HUES64 (cell line): ENCODE measurements around the gene PLAAT2.
A peak's percentile ranks its signal among the peaks of the same experiment; 100 is the strongest.

Experiments
- H3K27ac ChIP-seq: 2 replicates; pipeline ENCODE4 v1.7.0; 2013; ENCODE audit warnings: low read depth, low read length, inconsistent platforms
- H3K27me3 ChIP-seq: 2 replicates; pipeline ENCODE4 v1.6.1; 2013; ENCODE audit warnings: mild to moderate bottlenecking, low read length; ENCODE audit not compliant: insufficient read depth
- H3K36me3 ChIP-seq: 2 replicates; pipeline ENCODE4 v1.6.1; 2013; ENCODE audit warnings: mild to moderate bottlenecking, low read length; ENCODE audit not compliant: insufficient read depth
- H3K4me1 ChIP-seq: 2 replicates; pipeline ENCODE4 v1.6.1; 2013; ENCODE audit warnings: mild to moderate bottlenecking, low read length, moderate library complexity; ENCODE audit not compliant: insufficient read depth
- H3K4me3 ChIP-seq: 2 replicates; pipeline ENCODE4 v1.5.1; 2013; ENCODE audit warnings: mild to moderate bottlenecking, low read length, moderate library complexity
- H3K9ac ChIP-seq: 2 replicates; pipeline ENCODE4 v1.6.1; 2013; ENCODE audit warnings: mild to moderate bottlenecking, low read depth, low read length
- H3K9me3 ChIP-seq: 2 replicates; pipeline ENCODE4 v1.6.1; 2013; ENCODE audit warnings: low read depth, low read length; ENCODE audit not compliant: insufficient read depth
- WGBS: fragments of 150-250, 120-280 bp; methylation state at CpG from one replicate; pipeline ENCODE4 v1.1.7; 2013; ENCODE audit warnings: missing lambda C conversion rate; 5-methylcytosine and 5-hydroxymethylcytosine counted together

The PLAAT2 gene

DNA sequence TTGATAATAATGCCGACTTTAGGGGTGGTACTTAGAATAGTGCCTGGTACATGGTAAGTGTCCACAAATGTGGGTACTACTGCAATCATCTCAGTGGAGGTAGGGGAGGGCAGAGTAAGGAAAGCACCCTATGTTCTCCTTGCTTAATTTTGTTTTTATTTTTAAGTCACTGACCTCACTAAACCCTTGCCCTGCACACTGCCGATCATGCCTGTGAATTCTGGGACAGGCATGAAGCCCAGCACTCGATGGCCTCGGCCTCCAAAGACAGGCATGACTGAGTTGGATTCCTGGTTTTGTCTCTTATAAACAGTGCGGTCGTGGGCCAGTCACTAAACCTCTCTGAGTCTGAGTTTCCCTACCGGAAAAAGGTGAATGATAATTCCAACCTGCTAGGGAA, 50.4 kb downstream of the PLAAT2 start:
- Histone ChIP-seq H3K36me3 (no peaks in the 10 kb centered on the region), H3K27me3 (no peaks in the 10 kb centered on the region), H3K9me3 (no peaks in the 10 kb centered on the region), H3K4me1 (peaks cover 11% of the 10 kb centered on the region; the same call in 1 of the 2 replicates), H3K9ac (no peak overlapping the region), H3K4me3 (no peak overlapping the region), H3K27ac (no peak overlapping the region)
- WGBS: 93% methylated on average over 7 of the region's 7 CpGs

GRCh38 chr11:63511048-63511748, 52.0 kb downstream of the PLAAT2 start:
- H3K9ac ChIP-seq: no peak overlapping the region
- WGBS: 85% methylated on average over 11 of the region's 11 CpGs
- 0 out of 2 replicates have a peak overlapping the region, but pooled peaks have one; percentile 13 for H3K27ac ChIP-seq

DNA sequence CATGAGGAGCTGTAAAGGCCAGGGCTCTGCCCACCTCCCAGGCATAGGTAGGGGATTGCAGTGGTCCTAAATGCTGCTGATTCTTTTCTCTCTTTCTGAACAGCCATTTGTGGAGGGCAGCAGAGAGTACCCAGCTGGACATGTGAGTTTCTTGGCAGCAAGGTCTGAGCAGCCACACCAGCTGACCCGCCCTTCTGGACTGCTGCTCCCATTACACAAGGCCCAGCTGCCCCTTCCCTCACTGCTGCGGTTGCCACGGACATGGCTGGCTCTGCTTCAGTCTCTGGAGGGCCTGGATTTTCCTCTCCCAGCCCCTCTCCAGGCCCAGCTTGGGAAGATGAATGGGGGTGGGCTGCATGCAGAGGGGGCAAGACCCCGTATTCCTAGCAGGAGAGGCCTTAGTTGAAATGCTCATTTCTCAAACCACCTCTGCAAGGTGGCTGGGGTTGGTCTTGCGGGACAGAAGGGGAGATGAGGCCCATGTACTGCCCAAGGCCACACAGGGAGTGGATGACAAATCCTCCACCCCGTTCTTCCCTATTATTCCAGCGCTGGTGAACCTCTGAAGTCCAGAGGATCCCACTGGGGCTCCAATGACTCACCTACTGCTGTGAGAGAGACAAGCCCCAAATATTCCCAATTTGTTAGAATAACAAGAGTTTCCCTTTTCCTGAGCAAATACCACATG, 52.7 kb downstream of the PLAAT2 start:
- H3K36me3 ChIP-seq: no peaks in the 10 kb centered on the region
- H3K9ac ChIP-seq: no peak overlapping the region
- no peaks in the 10 kb centered on the region for H3K9me3 ChIP-seq
- H3K4me1 ChIP-seq: peaks cover 20% of the 10 kb centered on the region
- 66% methylated on average over 7 of the region's 7 CpGs for WGBS
- H3K4me3 ChIP-seq: no peak overlapping the region
- H3K27ac ChIP-seq: no peak overlapping the region
- H3K27me3 ChIP-seq: no peaks in the 10 kb centered on the region

More at GRCh38 chr11:63511048-63511748, 52.0 kb downstream of the PLAAT2 start:
- Histone ChIP-seq H3K4me1 (peaks cover 17% of the 10 kb centered on the region), H3K27me3 (no peaks in the 10 kb centered on the region), H3K9me3 (no peaks in the 10 kb centered on the region), H3K4me3 (no peak overlapping the region), H3K36me3 (no peaks in the 10 kb centered on the region)

DNA sequence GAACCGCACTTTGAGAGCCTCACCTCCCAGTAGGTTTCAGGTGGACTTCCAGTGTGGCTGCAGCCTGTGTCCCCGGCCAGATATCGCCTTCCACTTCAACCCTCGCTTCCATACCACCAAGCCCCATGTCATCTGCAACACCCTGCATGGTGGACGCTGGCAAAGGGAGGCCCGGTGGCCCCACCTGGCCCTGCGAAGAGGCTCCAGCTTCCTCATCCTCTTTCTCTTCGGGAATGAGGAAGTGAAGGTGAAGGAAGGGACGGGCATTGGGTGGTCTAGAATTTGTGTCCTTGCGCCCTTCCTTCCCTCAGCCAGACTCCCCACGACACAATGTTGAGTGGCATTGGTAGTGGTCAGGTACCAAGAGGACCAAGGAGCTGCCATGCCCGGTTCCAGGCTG, 54.4 kb downstream of the PLAAT2 start:
- Histone ChIP-seq H3K36me3 (no peaks in the 10 kb centered on the region), H3K27ac (no peak overlapping the region), H3K4me1 (peaks cover 26% of the 10 kb centered on the region), H3K27me3 (no peaks in the 10 kb centered on the region), H3K9me3 (no peaks in the 10 kb centered on the region), H3K4me3 (no peak overlapping the region), H3K9ac (no peak overlapping the region)
- WGBS: 93% methylated on average over 12 of the region's 12 CpGs

DNA sequence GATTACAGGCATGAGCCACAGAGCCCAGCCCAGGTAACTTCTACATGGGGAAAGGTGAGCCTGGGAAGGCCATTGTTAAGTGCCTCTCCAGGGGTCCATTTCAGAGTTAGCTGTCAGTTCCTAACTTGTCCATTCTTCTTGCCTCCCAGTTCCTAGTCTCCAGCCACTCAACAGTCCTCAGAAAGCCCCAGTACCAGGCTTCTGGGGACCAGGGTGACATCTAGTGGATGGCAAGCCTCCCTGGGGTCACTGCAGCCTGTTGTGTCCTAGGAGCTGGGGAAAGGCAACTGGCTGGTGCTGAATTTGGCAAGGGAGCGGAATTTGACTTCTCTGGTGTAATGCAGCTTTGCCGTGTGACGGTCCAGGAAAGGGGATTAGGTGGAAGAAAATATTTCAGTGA, 55.2 kb downstream of the PLAAT2 start:
- WGBS: 69% methylated on average over 3 of the region's 3 CpGs
- H3K4me1 ChIP-seq: peaks cover 31% of the 10 kb centered on the region

DNA sequence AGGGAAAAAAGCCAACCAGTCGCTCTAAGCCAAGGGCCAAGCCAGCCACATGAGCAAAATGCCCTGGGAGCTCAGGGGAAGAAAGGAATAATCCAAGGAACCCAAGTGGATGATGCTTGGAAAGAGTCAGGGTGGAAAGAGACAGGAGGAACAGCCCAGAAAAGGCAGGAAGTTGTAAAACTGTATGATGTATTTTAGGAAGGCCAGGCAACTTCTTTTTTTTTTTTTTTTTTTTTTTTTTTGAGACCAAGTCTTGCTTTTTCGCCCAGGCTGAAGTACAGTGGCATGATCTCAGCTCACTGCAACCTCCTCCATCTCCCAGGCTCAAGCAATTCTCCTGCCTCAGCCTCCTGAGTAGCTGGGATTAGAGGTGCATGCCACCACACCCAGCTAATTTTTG, 55.7 kb downstream of the PLAAT2 start:
- Histone ChIP-seq H3K4me1 (peaks cover 34% of the 10 kb centered on the region), H3K9me3 (no peaks in the 10 kb centered on the region), H3K4me3 (no peak overlapping the region), H3K9ac (no peak overlapping the region), H3K27me3 (no peaks in the 10 kb centered on the region), H3K36me3 (no peaks in the 10 kb centered on the region), H3K27ac (no peak overlapping the region)
- 89% methylated on average over 2 of the region's 2 CpGs for WGBS

More for the DNA sequence above, 55.2 kb downstream of the PLAAT2 start:
- no peak overlapping the region for H3K4me3 ChIP-seq
- H3K36me3 ChIP-seq: no peaks in the 10 kb centered on the region
- H3K27ac ChIP-seq: no peak overlapping the region
- H3K9ac ChIP-seq: no peak overlapping the region
- H3K27me3 ChIP-seq: no peaks in the 10 kb centered on the region
- no peaks in the 10 kb centered on the region for H3K9me3 ChIP-seq

DNA sequence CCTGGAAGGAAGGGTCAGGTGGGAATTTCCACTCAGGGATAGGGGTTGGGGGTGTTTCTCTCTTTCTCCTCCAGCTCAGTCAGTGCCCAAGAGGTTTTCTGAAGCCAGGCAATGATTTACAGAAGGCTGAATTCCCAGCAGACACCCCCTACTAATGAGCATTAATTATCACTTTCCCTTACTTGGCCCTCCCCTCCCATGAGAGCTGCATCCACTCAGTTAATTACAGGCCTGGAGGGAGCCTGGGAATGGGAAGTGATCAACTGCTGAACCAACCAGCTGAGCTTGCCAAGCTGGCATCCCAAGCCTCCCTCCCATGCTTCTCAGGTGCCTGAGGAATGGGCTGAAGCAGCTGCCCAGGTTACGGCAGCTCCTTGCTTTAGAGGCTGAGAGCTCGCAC, 56.3 kb downstream of the PLAAT2 start:
- Histone ChIP-seq H3K27me3 (no peaks in the 10 kb centered on the region), H3K27ac (no peak overlapping the region), H3K9me3 (no peaks in the 10 kb centered on the region), H3K4me1 (peaks cover 34% of the 10 kb centered on the region), H3K36me3 (no peaks in the 10 kb centered on the region), H3K4me3 (no peak overlapping the region), H3K9ac (no peak overlapping the region)
- 94% methylated on average over 2 of the region's 2 CpGs for WGBS

- Histone ChIP-seq H3K4me3 (no peak within 1 kb of the TSS), H3K4me1 (peaks cover 31% of the 10 kb centered on the region)
- WGBS: 55% methylated on average over 15 of the region's 15 CpGs
Observed at GRCh38 chr11:63505857-63506528, 57.2 kb downstream of the PLAAT2 start, which contains the start of gene LGALS12. LGALS12 (plus strand) TSS chr11:63506084; CDS start chr11:63506459, 375 bp downstream.

DNA sequence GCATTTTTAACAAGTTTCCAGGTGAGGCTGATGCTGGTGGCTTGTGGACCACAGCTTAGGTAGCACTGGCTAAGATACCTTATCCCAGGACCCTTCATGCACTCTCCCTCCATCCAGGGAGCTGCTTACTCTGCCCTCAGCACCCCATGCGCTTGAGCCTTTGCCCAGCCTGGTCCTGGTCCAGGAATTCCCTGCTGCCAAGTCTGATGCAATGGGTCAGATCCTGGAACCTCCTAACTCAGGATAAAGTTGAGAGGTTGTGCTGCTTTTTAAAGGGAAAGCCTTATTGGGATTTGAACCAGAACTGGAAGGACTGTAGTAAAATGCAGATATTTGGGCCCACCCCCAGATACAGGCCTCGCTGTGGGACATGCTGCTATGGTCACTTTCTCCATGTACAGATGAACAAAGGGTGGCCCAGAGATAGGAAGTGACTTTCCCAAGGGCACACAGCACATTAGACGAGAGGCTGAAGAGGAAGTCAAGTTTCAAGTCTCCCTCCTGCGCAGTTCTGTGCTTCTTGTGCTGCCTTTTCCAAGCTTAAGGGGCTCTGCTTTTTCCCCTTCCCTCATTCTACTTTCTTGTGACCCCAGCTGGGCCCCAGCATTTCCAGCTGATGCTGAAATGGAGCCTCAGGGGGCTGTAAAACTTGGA, 58.1 kb downstream of the PLAAT2 start:
- WGBS: 94% methylated on average over 4 of the region's 4 CpGs
- Histone ChIP-seq H3K27ac (no peak overlapping the region), H3K9me3 (peaks cover 8% of the 10 kb centered on the region), H3K4me1 (peaks cover 25% of the 10 kb centered on the region), H3K4me3 (no peak overlapping the region), H3K27me3 (no peaks in the 10 kb centered on the region), H3K9ac (no peak overlapping the region), H3K36me3 (no peaks in the 10 kb centered on the region)

More at GRCh38 chr11:63505857-63506528, 57.2 kb downstream of the PLAAT2 start, which contains the start of gene LGALS12:
- no peaks in the 10 kb centered on the region for H3K27me3 ChIP-seq
- H3K27ac ChIP-seq: no peak within 1 kb of the TSS
- no peaks in the 10 kb centered on the region for H3K9me3 ChIP-seq
- H3K36me3 ChIP-seq: no peaks in the 10 kb centered on the region
- no peak within 1 kb of the TSS for H3K9ac ChIP-seq

DNA sequence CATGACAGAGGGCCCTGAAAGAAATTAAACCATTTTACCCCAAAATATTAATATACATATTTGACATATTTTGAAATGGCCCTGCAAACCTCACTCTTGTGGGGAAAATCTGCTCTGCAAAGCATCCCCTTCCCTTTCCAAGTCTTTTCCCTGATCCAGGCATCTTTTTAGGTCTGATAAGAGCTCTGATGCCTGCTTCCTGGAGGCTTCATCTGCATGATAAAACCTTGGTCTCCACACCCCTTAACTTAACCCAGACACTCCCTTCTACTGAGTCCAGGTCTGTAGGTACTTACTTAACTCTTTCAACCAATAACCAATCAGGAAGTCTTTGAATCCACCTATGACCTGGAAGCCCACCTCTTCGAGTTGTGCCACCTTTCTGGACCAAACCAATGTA, 59.1 kb downstream of the PLAAT2 start:
- H3K4me3 ChIP-seq: no peak overlapping the region
- H3K36me3 ChIP-seq: no peaks in the 10 kb centered on the region; the same call in 1 of the 2 replicates
- WGBS: 82% methylated on average over 1 of the region's 1 CpG

More for the DNA sequence above, 59.1 kb downstream of the PLAAT2 start:
- Histone ChIP-seq H3K4me1 (peaks cover 25% of the 10 kb centered on the region), H3K27ac (no peak overlapping the region), H3K9ac (no peak overlapping the region), H3K27me3 (no peaks in the 10 kb centered on the region), H3K9me3 (peaks cover 18% of the 10 kb centered on the region)
